ENCODE data around the gene AZU1. TPM values are rescaled to one million over a fixed set of nuclear protein-coding genes. Genes with fewer than 3 reads are reported as not detected.

The AZU1 gene
- total and polyA plus RNA-seq, 2 of the 8 experiments (the other 6 are each of a cell fraction or from before 2014, with no cell fraction given): 0.80 to 1.3 TPM

DNA sequence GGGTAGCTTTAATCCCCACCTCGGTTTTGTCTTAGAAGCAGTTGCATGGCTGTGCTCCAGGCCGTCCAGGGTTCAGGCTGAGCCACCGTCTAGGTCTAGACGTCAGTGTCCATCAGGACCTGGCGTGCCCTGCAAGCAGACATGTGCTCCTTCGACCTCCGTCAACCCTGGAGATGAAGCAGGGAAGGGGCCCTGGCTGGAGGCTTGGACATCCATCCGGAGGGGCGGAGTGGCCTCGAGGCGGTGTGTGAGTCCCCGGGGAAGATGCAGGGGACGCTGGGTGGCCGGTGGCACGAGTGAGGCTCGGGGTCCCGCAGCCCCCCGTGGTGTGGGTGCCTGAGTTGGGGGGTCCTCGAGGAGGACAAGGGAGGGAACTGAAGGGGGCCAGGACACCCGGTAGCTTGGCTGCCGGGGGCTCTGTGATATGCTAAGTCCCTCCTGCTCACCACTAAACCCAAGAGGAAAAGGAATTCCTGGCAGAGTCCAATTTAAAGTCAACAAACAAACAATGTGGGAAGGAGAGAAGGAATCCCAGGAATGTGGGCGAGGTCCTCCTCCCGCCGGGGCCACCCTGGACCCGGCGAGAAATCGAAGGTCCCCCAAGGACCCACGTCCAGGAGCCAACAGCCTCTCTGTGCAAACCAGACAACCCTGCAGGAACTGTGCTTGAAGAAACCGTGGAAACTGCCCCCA, 45.3 kb upstream of the AZU1 start (continued):
- TF ChIP-seq, protein P1, sequence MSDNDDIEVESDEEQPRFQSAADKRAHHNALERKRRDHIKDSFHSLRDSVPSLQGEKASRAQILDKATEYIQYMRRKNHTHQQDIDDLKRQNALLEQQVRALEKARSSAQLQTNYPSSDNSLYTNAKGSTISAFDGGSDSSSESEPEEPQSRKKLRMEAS (IDR thresholded peaks at IDR 0.05): peak; percentile 83
- TF ChIP-seq NANOG (IDR thresholded peaks at IDR 0.05; ENCODE audit: insufficient read depth, low read depth, low read length, poor library complexity, severe bottlenecking) (no peak), YY1 (IDR thresholded peaks at IDR 0.05; ENCODE audit: low read depth, low read length) (no peak), CTBP2 (IDR thresholded peaks at IDR 0.05; ENCODE audit: borderline replicate concordance, insufficient read depth, insufficient read length, low read length) (peak; percentile 63), RBBP5 (IDR thresholded peaks at IDR 0.05; ENCODE audit: borderline replicate concordance, low read depth, low read length) (peak; percentile 85; the same call in 1 of the 2 replicates), CBX5 (IDR thresholded peaks at IDR 0.05; ENCODE audit: low read depth, low read length) (no peak), TAF1 (IDR thresholded peaks at IDR 0.05; ENCODE audit: low read depth, low read length) (peak; percentile 69), TAF7 (optimal IDR thresholded peaks at IDR 0.05; ENCODE audit: borderline replicate concordance, low read depth, low read length) (peak; percentile 33), BCL11A (IDR thresholded peaks at IDR 0.05; ENCODE audit: low read depth in 2 of 2, low read length in 2 of 2) (peak in 1 of 2 experiments; percentile 7), TEAD4 (IDR thresholded peaks at IDR 0.05; ENCODE audit: low read depth, low read length) (peak; percentile 99), RAD21 (IDR thresholded peaks at IDR 0.05 in 1 of 2, conservative IDR thresholded peaks at IDR 0.05 in 1 of 2; ENCODE audit: low read depth in 2 of 2, low read length in 2 of 2) (no peak), CHD2 (IDR thresholded peaks at IDR 0.05; ENCODE audit: low read length) (no peak), SIN3A (conservative IDR thresholded peaks at IDR 0.05 in 1 of 2, IDR thresholded peaks at IDR 0.05 in 1 of 2; ENCODE audit: low read depth in 1 of 2, low read length in 2 of 2) (0 out of 4 replicates have a peak, but pooled peaks of 1 of the 2 experiments have one; percentile 58), CHD1 (IDR thresholded peaks at IDR 0.05; ENCODE audit: low read depth, low read length) (no peak), PHF8 (conservative IDR thresholded peaks at IDR 0.05; ENCODE audit: low read depth, low read length) (no peak), ZNF274 (IDR thresholded peaks at IDR 0.05; ENCODE audit: borderline replicate concordance, extremely low read depth, low read length) (no peak), EP300 (IDR thresholded peaks at IDR 0.05; ENCODE audit: borderline replicate concordance in 1 of 2, low read depth in 2 of 2, low read length in 2 of 2) (peak in 1 of 2 experiments; percentile 6; a peak in 1 of 3 replicates), ASH2L (IDR thresholded peaks at IDR 0.05; ENCODE audit: low read length) (peak; percentile 80)
- TF ChIP-seq, protein P2, sequence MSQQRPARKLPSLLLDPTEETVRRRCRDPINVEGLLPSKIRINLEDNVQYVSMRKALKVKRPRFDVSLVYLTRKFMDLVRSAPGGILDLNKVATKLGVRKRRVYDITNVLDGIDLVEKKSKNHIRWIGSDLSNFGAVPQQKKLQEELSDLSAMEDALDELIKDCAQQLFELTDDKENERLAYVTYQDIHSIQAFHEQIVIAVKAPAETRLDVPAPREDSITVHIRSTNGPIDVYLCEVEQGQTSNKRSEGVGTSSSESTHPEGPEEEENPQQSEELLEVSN (IDR thresholded peaks at IDR 0.05): peak; percentile 58; the same call in 1 of the 2 replicates
